Bronchial epithelial cell (primary cell): Measurements from ENCODE around the gene C14orf93. TPM values are rescaled to one million over a fixed set of nuclear protein-coding genes. Genes with fewer than 3 reads are reported as not detected.

ENCODE experiments used
- DNase-seq: peaks from one replicate; pipeline ENCODE4 v3.0.0-alpha.2; 2010; ENCODE audit warnings: low read depth
- FAIRE-seq: peaks from 2 replicates; lab custom pipeline; 2011; peaks lifted over from hg19 to GRCh38; lab: Jason Lieb, UNC
- H3K27me3 ChIP-seq: 2 replicates; pipeline ENCODE4 v1.5.1; 2011; ENCODE audit warnings: low read length; ENCODE audit not compliant: control insufficient read depth, insufficient read depth
- H3K36me3 ChIP-seq: 2 replicates; pipeline ENCODE4 v1.5.1; 2011; ENCODE audit warnings: low read length; ENCODE audit not compliant: control insufficient read depth, insufficient read depth
- H3K4me3 ChIP-seq: 2 replicates; pipeline ENCODE4 v1.5.1; 2011; ENCODE audit warnings: mild to moderate bottlenecking, low read depth, low read length, control low read depth
- total RNA-seq: library from RNA; depleted of rRNA; stranded (reverse); fragments of >200 nt; gene quantifications from 2 replicates; pipeline ENCODE4 v1.2.1, GENCODE V29; 2014
- TF ChIP-seq, protein P1 (sequence below): IDR thresholded peaks from 2 replicates; pipeline ENCODE4 v1.5.1; 2011; ENCODE audit warnings: mild to moderate bottlenecking, moderate library complexity, low read length, control low read depth, inconsistent platforms; ENCODE audit not compliant: insufficient read depth, severe bottlenecking

Gene C14orf93
- total RNA-seq, 1 donor from 2014 or later: 7.4 TPM

DNA sequence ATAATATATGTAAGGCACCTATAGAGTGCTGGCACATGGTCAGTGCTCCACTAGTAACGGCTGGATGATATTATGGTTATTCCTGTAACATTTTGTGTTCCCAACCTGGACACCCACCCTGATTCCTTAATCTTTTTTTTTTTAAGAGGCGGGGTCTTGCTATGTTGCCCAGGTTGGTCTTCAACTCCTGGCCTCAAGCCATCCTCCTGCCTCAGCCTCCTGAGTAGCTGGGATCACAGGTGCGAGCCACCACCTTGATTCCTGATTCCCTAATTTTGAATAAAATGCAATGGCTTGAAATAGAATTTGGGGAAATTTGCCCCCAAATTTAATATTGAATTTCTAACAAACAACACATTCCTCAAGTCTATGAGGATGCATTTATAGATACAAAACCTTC is 7.4 kb downstream of the C14orf93 start:
- no peaks in the 10 kb centered on the region for H3K36me3 ChIP-seq
- TF ChIP-seq, protein P1, sequence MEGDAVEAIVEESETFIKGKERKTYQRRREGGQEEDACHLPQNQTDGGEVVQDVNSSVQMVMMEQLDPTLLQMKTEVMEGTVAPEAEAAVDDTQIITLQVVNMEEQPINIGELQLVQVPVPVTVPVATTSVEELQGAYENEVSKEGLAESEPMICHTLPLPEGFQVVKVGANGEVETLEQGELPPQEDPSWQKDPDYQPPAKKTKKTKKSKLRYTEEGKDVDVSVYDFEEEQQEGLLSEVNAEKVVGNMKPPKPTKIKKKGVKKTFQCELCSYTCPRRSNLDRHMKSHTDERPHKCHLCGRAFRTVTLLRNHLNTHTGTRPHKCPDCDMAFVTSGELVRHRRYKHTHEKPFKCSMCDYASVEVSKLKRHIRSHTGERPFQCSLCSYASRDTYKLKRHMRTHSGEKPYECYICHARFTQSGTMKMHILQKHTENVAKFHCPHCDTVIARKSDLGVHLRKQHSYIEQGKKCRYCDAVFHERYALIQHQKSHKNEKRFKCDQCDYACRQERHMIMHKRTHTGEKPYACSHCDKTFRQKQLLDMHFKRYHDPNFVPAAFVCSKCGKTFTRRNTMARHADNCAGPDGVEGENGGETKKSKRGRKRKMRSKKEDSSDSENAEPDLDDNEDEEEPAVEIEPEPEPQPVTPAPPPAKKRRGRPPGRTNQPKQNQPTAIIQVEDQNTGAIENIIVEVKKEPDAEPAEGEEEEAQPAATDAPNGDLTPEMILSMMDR: no peak
- no peak for DNase-seq
- FAIRE-seq: no peak
- no peak overlapping the region for H3K4me3 ChIP-seq
- no peaks in the 10 kb centered on the region for H3K27me3 ChIP-seq

DNA sequence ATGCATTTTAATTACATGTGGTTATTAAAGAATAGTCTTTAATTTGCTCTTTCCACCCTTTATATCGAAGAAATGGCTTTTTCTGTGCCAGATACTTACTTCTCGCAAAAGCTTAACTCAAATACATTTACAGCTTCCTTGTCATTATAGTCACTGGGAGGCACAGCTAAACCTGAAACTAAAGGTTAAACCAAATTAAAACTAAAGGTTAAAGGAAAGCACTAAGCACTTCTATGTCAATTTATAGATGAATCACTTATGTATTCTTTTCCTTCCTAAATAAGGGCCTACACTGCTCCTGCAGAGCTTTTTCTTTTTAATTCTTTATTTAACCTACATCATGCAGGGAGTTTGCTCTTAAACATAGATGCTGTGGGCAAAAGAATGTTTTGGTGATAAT is 9.1 kb downstream of the C14orf93 start:
- Histone ChIP-seq H3K36me3 (no peaks in the 10 kb centered on the region), H3K27me3 (no peaks in the 10 kb centered on the region), H3K4me3 (no peak overlapping the region)
- DNase-seq (no peak), FAIRE-seq (no peak)
- TF ChIP-seq, protein P1: no peak

DNA sequence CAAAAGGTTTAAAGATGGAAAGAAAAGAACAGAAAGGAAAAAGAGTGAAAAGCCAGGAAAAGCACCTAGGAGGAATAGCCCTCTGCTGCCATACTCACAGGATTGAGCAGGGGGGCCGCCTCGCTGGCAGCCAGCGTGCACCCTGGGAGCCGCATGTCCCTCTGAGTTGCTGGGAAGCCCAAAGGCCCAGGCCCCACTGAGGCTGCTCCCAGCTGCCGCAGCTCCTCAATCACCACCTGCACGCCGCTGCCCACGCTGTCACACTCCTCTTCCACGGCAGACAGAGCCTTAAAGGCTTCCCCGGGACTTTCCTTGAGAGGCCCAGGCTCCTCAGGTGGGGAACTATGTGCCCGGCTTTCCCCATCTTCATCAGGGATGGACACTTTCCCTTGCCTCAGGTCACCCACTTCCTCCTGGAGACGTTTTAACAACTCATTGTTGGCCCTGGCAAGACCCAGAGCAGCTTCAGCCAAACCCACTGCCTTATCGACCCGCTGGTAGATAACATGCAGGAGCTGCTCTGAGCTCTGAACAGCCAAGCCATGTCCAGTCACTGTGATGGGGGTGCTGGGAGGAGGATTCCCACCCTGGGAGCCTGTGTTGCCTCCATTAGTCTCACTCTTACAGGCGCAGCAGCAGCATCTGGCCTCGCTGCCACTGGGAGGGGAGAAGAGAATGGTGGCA is 11.5 kb downstream of the C14orf93 start:
- FAIRE-seq (no peak), DNase-seq (no peak)
- Histone ChIP-seq H3K36me3 (no peaks in the 10 kb centered on the region), H3K4me3 (no peak overlapping the region), H3K27me3 (no peaks in the 10 kb centered on the region)
- TF ChIP-seq, protein P1: no peak

DNA sequence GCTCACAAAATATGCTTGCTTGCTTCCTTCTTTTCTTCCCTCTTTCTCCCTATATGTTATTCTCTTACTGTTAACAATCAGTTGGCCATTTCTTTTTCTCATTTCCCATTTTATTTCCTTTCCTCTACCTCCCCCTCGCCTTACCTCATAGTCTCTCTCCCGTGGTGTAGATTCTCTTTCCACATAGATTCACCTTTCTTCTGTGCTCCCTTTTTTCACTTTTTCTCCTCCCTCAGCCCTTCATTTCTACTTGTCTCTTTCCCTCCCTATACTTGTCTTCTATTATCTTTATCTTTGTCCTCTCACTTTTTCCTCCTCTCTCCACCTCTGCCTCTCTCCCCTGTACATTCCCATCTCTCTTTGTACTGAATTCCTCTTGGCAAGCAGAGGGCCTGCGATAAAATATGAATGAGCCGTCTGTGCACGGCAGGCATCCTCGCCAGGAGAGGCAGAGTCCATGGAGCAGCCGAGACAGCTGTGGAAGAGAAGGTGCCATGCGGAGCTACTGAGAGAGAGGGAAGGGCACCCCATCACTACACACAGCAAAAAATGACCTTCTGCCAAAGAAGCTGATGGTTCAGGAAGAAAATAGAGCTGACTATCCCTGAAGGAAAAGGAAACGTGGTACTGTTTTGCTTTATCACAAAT is 12.1 kb downstream of the C14orf93 start:
- FAIRE-seq (no peak), DNase-seq (no peak)
- TF ChIP-seq, protein P1: no peak
- Histone ChIP-seq H3K4me3 (no peak overlapping the region), H3K36me3 (no peaks in the 10 kb centered on the region), H3K27me3 (no peaks in the 10 kb centered on the region)

DNA sequence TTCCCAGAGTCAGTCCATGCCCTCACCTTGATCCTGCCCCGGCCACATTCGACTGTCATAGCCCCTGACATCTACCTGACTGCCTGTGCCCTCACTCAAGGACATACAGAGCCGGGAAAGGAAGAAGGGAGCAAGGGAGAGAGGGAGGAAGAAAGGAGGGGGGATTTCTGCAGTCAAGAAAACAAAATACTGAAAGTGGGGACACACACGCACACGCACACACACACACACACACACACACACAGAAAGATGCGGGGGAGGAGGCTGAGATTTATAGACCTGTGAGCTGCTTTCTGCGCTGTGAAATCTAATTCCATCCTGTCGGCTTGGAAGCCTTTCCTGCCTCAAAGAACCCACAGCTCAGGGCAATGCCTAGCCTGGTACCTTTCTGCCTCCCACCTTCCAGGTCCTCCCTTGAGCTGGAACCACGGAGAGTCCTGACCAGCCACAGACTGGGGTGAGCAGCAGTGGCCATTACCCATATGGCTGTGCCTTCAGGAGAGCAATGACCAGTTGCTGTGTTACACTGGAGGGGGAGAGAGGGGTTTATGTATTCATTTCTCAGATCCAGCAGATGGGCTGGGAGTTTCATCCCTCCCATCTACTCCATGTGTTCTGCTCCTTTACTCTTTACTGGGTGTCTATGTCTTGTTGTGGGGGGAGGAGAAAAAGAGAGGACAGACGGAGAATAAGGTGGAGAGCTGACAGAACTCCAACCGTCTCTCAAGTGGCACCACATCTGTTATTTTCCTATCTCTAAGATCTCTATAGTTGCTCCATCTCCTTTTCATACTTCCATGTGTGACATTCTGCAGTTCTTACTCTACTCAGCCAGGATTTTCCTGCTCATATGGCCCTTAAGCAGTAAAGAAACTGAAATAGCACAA is 12.9 kb downstream of the C14orf93 start:
- no peaks in the 10 kb centered on the region for H3K27me3 ChIP-seq
- TF ChIP-seq, protein P1: no peak
- H3K4me3 ChIP-seq: no peak overlapping the region
- DNase-seq: no peak
- FAIRE-seq: no peak
- no peaks in the 10 kb centered on the region for H3K36me3 ChIP-seq
